SK-N-SH (cell line): ENCODE measurements around the gene MYH16. TPM values are rescaled to one million over a fixed set of nuclear protein-coding genes. Genes with fewer than 3 reads are reported as not detected.

ENCODE experiments used
- CTCF ChIA-PET: fragments of 300-600, 350-600 bp; formaldehyde crosslinking; extraction: SDS; loops from one replicate; lab custom pipeline; 2021; lab: Yijun Ruan, JAX
- POLR2A ChIA-PET: fragments of 350-600 bp; sonication (Branson Sonifier 250); formaldehyde crosslinking; extraction: SDS; loops from one replicate; lab custom pipeline; 2020; ENCODE audit warnings: antibody characterized with exemption, inconsistent platforms; lab: Yijun Ruan, JAX
- DNase-seq: peaks from one replicate; pipeline ENCODE4 v3.0.0; 2012
- H2AFZ ChIP-seq: fragments of 200-600 bp; sonication (generic); 2 replicates; pipeline ENCODE4 v1.8.1; 2016; ENCODE audit warnings: antibody characterized with exemption, mild to moderate bottlenecking, low read depth
- H3F3A ChIP-seq: fragments of 200-600 bp; sonication (generic); replicated peaks from 2 replicates; pipeline ENCODE3; 2016; ENCODE audit warnings: antibody characterized with exemption, mild to moderate bottlenecking; ENCODE audit not compliant: insufficient read depth
- H3K27ac ChIP-seq, 2 experiments: fragments of 200-500 bp in 1 of 2; fragments of 200-600 bp in 1 of 2; sonication (Bioruptor generic) in 1 of 2; sonication (generic), shearing (Covaris generic) in 1 of 2; 2 replicates each; pipeline versions ENCODE4 v1.5.1 to v1.6.1; 2014 to 2016; ENCODE audit warnings: low read depth in 2 of 2, inconsistent platforms in 1 of 2, low read length in 1 of 2, mild to moderate bottlenecking in 1 of 2, mixed read lengths in 1 of 2
- H3K27me3 ChIP-seq: fragments of 200-600 bp; sonication (generic), shearing (Covaris generic); 2 replicates; pipeline ENCODE4 v1.6.1; 2016; ENCODE audit warnings: mixed run types; ENCODE audit not compliant: insufficient read depth
- H3K36me3 ChIP-seq, 2 experiments: fragments of 200-500 bp in 1 of 2; fragments of 200-600 bp in 1 of 2; sonication (Bioruptor generic) in 1 of 2; sonication (generic) in 1 of 2; replicated peaks in 1 of 2; 2 replicates each; pipeline versions ENCODE3 to v1.5.1; 2014 to 2016; ENCODE audit warnings: low read length in 1 of 2, mild to moderate bottlenecking in 1 of 2; ENCODE audit not compliant: insufficient read depth in 2 of 2, control insufficient read depth in 1 of 2
- H3K4me1 ChIP-seq, 2 experiments: fragments of 200-500 bp in 1 of 2; fragments of 200-600 bp in 1 of 2; sonication (Bioruptor generic) in 1 of 2; sonication (generic), shearing (Covaris generic) in 1 of 2; 2 replicates each; pipeline versions ENCODE4 v1.5.1 to v1.6.1; 2014 to 2016; ENCODE audit warnings: low read depth in 1 of 2, low read length in 1 of 2, mixed run types in 1 of 2; ENCODE audit not compliant: insufficient read depth in 2 of 2, control insufficient read depth in 1 of 2
- H3K4me2 ChIP-seq: fragments of 200-600 bp; sonication (generic), shearing (Covaris generic); 2 replicates; pipeline ENCODE4 v1.6.1; 2017; ENCODE audit warnings: mixed run types
- H3K4me3 ChIP-seq, 2 experiments: fragments of 200-500 bp in 1 of 2; fragments of 200-600 bp in 1 of 2; sonication (Bioruptor generic) in 1 of 2; sonication (generic), shearing (Covaris generic) in 1 of 2; 2 replicates each; pipeline versions ENCODE4 v1.5.1 to v1.8.1; 2014 to 2016; ENCODE audit warnings: low read depth in 2 of 2, inconsistent platforms in 1 of 2, low read length in 1 of 2, mild to moderate bottlenecking in 1 of 2, mixed read lengths in 1 of 2, moderate library complexity in 1 of 2
- H3K79me2 ChIP-seq: fragments of 200-600 bp; sonication (generic); 2 replicates; pipeline ENCODE4 v1.8.1; 2017; ENCODE audit warnings: mild to moderate bottlenecking; ENCODE audit not compliant: insufficient read depth
- H3K9ac ChIP-seq: fragments of 200-600 bp; sonication (generic); 2 replicates; pipeline ENCODE4 v1.6.1; 2017; ENCODE audit warnings: mixed run types
- H3K9me2 ChIP-seq: fragments of 200-600 bp; sonication (generic); 2 replicates; pipeline ENCODE4 v1.6.1; 2017; ENCODE audit warnings: mixed run types
- H3K9me3 ChIP-seq: fragments of 200-600 bp; sonication (generic); 2 replicates; pipeline ENCODE4 v1.6.1; 2017; ENCODE audit warnings: mixed run types, mild to moderate bottlenecking, moderate library complexity
- H4K20me1 ChIP-seq: fragments of 200-600 bp; sonication (generic); 2 replicates; pipeline ENCODE4 v1.6.1; 2017; ENCODE audit warnings: mild to moderate bottlenecking, mixed run types; ENCODE audit not compliant: insufficient read depth
- ELF1 ChIP-seq: IDR thresholded peaks from 2 replicates; pipeline ENCODE4 v1.4.0; 2012
- EP300 ChIP-seq, 2 experiments: IDR thresholded peaks; 2 replicates each; pipeline versions ENCODE4 v1.4.0 to v1.6.1; 2012; ENCODE audit warnings: borderline replicate concordance in 1 of 2, low read depth in 1 of 2, low read length in 1 of 2
- FOSL2 ChIP-seq: IDR thresholded peaks from 2 replicates; pipeline ENCODE4 v1.4.0; 2012; ENCODE audit warnings: low read depth, mild to moderate bottlenecking, moderate library complexity, borderline replicate concordance
- FOXJ3 ChIP-seq: sonication (generic); formaldehyde crosslinking; IDR thresholded peaks from 2 replicates; pipeline ENCODE4 v1.5.1; 2020; ENCODE audit warnings: mild to moderate bottlenecking, missing genetic modification reagents
- GABPA ChIP-seq: IDR thresholded peaks from 2 replicates; pipeline ENCODE4 v1.4.0; 2012; ENCODE audit warnings: low read depth, mild to moderate bottlenecking
- GATA2 ChIP-seq: sonication (generic); formaldehyde crosslinking; IDR thresholded peaks from 2 replicates; pipeline ENCODE4 v1.5.0; 2020; ENCODE audit warnings: mild to moderate bottlenecking, missing genetic modification reagents
- JUND ChIP-seq: IDR thresholded peaks from 2 replicates; pipeline ENCODE4 v1.4.0; 2012
- MXI1 ChIP-seq: IDR thresholded peaks from 2 replicates; pipeline ENCODE4 v1.6.1; 2012; ENCODE audit warnings: mild to moderate bottlenecking, low read depth, low read length, improper control_type of control experiment
- NRF1 ChIP-seq: IDR thresholded peaks from 2 replicates; pipeline ENCODE4 v1.6.1; 2012; ENCODE audit warnings: low read depth, mild to moderate bottlenecking, low read length
- PBX3 ChIP-seq: IDR thresholded peaks from 2 replicates; pipeline ENCODE4; 2012
- POLR2AphosphoS5 ChIP-seq: IDR thresholded peaks from 2 replicates; pipeline ENCODE4 v1.6.1; 2012; ENCODE audit warnings: low read depth, low read length
- RCOR1 ChIP-seq: fragments of 150-350 bp; IDR thresholded peaks from 2 replicates; pipeline ENCODE4 v1.6.1; 2017; ENCODE audit warnings: antibody characterized with exemption, low read length
- SIN3A ChIP-seq: IDR thresholded peaks from 2 replicates; pipeline ENCODE4 v1.6.1; 2012; ENCODE audit warnings: low read depth, mild to moderate bottlenecking, low read length, moderate library complexity, borderline replicate concordance
- TEAD4 ChIP-seq: IDR thresholded peaks from 2 replicates; pipeline ENCODE4 v1.4.0; 2012; ENCODE audit warnings: mild to moderate bottlenecking, borderline replicate concordance; ENCODE audit not compliant: insufficient read depth
- WGBS: methylation state at CpG from one replicate; pipeline ENCODE4 v1.1.6; 2017; ENCODE audit warnings: low lambda C conversion rate; 5-methylcytosine and 5-hydroxymethylcytosine counted together
- polyA plus RNA-seq, 3 experiments: library from polyadenylated mRNA; depleted of rRNA; stranded (reverse); fragments of >200 nt; gene quantifications; 2 replicates each; pipeline ENCODE4 v1.2.3, GENCODE V29; 2012
- TF ChIP-seq, protein P1 (sequence below): IDR thresholded peaks from 2 replicates; pipeline ENCODE4 v1.4.0; 2012; ENCODE audit warnings: low read depth
- TF ChIP-seq, protein P2 (sequence below): fragments of 150-350 bp; IDR thresholded peaks from 2 replicates; pipeline ENCODE4 v1.6.1; 2017; ENCODE audit warnings: antibody characterized with exemption, low read length, low read depth, borderline replicate concordance
- TF ChIP-seq, protein P3 (sequence below): fragments of 150-350 bp; IDR thresholded peaks from 2 replicates; pipeline ENCODE4 v1.6.1; 2016; ENCODE audit warnings: mild to moderate bottlenecking, low read depth, low read length
- TF ChIP-seq, protein P4 (sequence below): IDR thresholded peaks from 2 replicates; pipeline ENCODE4 v1.6.1; 2012; ENCODE audit warnings: mild to moderate bottlenecking, low read depth, low read length, moderate library complexity

MYH16 gene
- polyA plus RNA-seq, 1 of the 3 experiments (the other 2 are of a cell fraction), result 0.41 TPM

GRCh38 chr7:99265848-99266480 lies 6.7 kb upstream of the MYH16 start:
- Histone ChIP-seq H3K4me1 (peaks cover 0 to 18% of the 10 kb centered on the region in 2 experiments; a peak in 1 of 4 replicates), H3K4me2 (no peak overlapping the region), H3K36me3 (no peaks in the 10 kb centered on the region), H3F3A (peaks cover 12% of the 10 kb centered on the region), H3K27ac (no peak overlapping the region), H3K27me3 (no peaks in the 10 kb centered on the region), H3K9ac (no peak overlapping the region), H2AFZ (no peak overlapping the region), H3K9me3 (no peaks in the 10 kb centered on the region), H3K9me2 (no peaks in the 10 kb centered on the region), H4K20me1 (no peaks in the 10 kb centered on the region), H3K4me3 (no peak overlapping the region), H3K79me2 (no peaks in the 10 kb centered on the region)
- POLR2A ChIA-PET, result no interaction called here
- no peak for TF ChIP-seq PBX3
- 70% methylated on average over 4 of the region's 4 CpGs for WGBS
- no peak for DNase-seq
- CTCF ChIA-PET, result interaction anchor here (0.7 to 1.2 kb wide), 3 partner anchors 12 to 226 kb away, joined by 3 read pairs; partner anchors contain the start of gene KPNA7

DNA sequence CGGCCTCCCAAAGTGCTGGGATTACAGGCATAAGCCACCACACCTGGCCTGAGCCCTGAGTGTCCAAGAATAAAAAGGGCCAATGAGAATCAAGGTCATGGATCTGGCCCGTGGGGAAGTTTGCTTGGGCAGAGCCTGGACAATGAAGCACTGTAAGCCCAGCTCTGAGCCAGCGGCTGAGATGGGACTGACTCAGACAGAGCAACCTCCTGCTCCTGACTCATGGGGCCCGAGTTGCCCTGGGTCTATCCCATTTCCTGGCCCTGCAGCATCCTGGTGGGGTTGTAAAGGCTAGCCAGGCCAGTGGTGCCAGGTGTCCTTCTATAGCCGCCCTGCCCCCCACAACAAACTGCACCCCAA lies 5.2 kb upstream of the MYH16 start:
- Histone ChIP-seq H3K4me1 (peaks cover 0 to 18% of the 10 kb centered on the region in 2 experiments; a peak in 1 of 4 replicates), H3K9me2 (no peaks in the 10 kb centered on the region), H2AFZ (peak overlapping the region; percentile 18; the same call in 1 of the 2 replicates), H3K9ac (peak overlapping the region; percentile 21; the same call in 1 of the 2 replicates), H3K4me2 (peak overlapping the region; percentile 35), H3K27me3 (no peaks in the 10 kb centered on the region), H3K9me3 (no peaks in the 10 kb centered on the region), H3K79me2 (no peaks in the 10 kb centered on the region), H3F3A (peaks cover 12% of the 10 kb centered on the region), H3K36me3 (no peaks in the 10 kb centered on the region), H3K4me3 (no peak overlapping the region), H4K20me1 (no peaks in the 10 kb centered on the region), H3K27ac (peak overlapping the region in 1 of 2 experiments; percentile 78; a peak in 2 of 4 replicates)
- CTCF ChIA-PET, result interaction anchor here (1.6 kb wide), 1 partner anchor 46 kb away, joined by 4 read pairs; no protein-coding TSS in a partner anchor
- POLR2A ChIA-PET, result interaction anchor here (0.6 kb wide), 1 partner anchor 50 kb away, joined by 3 read pairs; no protein-coding TSS in a partner anchor
- 4% methylated on average over 3 of the region's 5 CpGs for WGBS
- no peak for DNase-seq
- TF ChIP-seq NRF1 (no peak), GATA2 (CRISPR knock-in tag) (no peak), JUND (peak; percentile 81), FOXJ3 (CRISPR knock-in tag) (no peak), ELF1 (no peak), MXI1 (no peak), RCOR1 (no peak), PBX3 (peak; percentile 40; the same call in 1 of the 2 replicates), POLR2AphosphoS5 (0 out of 2 replicates have a peak, but pooled peaks have one; percentile 26), SIN3A (no peak), EP300 (IDR thresholded peaks at IDR 0.05; ENCODE audit: borderline replicate concordance in 1 of 2, low read depth in 1 of 2, low read length in 1 of 2) (peak in 1 of 2 experiments; percentile 75; a peak in 1 of 4 replicates), GABPA (no peak), TEAD4 (peak; percentile 20; the same call in 1 of the 2 replicates), FOSL2 (peak; percentile 93)
- TF ChIP-seq, protein P1, sequence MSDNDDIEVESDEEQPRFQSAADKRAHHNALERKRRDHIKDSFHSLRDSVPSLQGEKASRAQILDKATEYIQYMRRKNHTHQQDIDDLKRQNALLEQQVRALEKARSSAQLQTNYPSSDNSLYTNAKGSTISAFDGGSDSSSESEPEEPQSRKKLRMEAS, result peak; percentile 80
- TF ChIP-seq, protein P2, sequence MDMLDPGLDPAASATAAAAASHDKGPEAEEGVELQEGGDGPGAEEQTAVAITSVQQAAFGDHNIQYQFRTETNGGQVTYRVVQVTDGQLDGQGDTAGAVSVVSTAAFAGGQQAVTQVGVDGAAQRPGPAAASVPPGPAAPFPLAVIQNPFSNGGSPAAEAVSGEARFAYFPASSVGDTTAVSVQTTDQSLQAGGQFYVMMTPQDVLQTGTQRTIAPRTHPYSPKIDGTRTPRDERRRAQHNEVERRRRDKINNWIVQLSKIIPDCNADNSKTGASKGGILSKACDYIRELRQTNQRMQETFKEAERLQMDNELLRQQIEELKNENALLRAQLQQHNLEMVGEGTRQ, result no peak
- TF ChIP-seq, protein P3, sequence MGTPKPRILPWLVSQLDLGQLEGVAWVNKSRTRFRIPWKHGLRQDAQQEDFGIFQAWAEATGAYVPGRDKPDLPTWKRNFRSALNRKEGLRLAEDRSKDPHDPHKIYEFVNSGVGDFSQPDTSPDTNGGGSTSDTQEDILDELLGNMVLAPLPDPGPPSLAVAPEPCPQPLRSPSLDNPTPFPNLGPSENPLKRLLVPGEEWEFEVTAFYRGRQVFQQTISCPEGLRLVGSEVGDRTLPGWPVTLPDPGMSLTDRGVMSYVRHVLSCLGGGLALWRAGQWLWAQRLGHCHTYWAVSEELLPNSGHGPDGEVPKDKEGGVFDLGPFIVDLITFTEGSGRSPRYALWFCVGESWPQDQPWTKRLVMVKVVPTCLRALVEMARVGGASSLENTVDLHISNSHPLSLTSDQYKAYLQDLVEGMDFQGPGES, result no peak
- TF ChIP-seq, protein P4, sequence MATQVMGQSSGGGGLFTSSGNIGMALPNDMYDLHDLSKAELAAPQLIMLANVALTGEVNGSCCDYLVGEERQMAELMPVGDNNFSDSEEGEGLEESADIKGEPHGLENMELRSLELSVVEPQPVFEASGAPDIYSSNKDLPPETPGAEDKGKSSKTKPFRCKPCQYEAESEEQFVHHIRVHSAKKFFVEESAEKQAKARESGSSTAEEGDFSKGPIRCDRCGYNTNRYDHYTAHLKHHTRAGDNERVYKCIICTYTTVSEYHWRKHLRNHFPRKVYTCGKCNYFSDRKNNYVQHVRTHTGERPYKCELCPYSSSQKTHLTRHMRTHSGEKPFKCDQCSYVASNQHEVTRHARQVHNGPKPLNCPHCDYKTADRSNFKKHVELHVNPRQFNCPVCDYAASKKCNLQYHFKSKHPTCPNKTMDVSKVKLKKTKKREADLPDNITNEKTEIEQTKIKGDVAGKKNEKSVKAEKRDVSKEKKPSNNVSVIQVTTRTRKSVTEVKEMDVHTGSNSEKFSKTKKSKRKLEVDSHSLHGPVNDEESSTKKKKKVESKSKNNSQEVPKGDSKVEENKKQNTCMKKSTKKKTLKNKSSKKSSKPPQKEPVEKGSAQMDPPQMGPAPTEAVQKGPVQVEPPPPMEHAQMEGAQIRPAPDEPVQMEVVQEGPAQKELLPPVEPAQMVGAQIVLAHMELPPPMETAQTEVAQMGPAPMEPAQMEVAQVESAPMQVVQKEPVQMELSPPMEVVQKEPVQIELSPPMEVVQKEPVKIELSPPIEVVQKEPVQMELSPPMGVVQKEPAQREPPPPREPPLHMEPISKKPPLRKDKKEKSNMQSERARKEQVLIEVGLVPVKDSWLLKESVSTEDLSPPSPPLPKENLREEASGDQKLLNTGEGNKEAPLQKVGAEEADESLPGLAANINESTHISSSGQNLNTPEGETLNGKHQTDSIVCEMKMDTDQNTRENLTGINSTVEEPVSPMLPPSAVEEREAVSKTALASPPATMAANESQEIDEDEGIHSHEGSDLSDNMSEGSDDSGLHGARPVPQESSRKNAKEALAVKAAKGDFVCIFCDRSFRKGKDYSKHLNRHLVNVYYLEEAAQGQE, result 0 out of 2 replicates have a peak, but pooled peaks have one; percentile 42
